ENCODE data around the gene TMEM59. TPM values are rescaled to one million over a fixed set of nuclear protein-coding genes. Genes with fewer than 3 reads are reported as not detected.
"Not testable (repeated sequence)": the region's sequence is repeated elsewhere in the genome, so short reads cannot be mapped to it uniquely, and the experiment has no call there.

The TMEM59 gene
- total RNA-seq (100 to 1,000 TPM; 294 to 356 TPM), polyA plus RNA-seq (100 to 1,000 TPM; 266 to 317 TPM)
- long read RNA-seq, donor 1, full-length matches to known transcripts, result 546 of 830 reads
- long read RNA-seq, donor 1, partial matches to known transcripts, result 4 of 830 reads
- long read RNA-seq, donor 1, other reads (novel, unspliced or antisense), result 280 of 830 reads
- long read RNA-seq, donor 2, full-length matches to known transcripts, result 119 of 196 reads
- long read RNA-seq, donor 2, partial matches to known transcripts, result 2 of 196 reads
- long read RNA-seq, donor 2, other reads (novel, unspliced or antisense), result 75 of 196 reads

- 0% methylated on average over 59 of the region's 59 CpGs for WGBS, 2 donors
- Histone ChIP-seq H3K4me1 (ENCODE audit: control insufficient read depth in 1 of 2, insufficient read depth in 2 of 2, low read length in 2 of 2) (peaks cover 0 to 1% of the 10 kb centered on the region in 2 donors), H3K36me3 (ENCODE audit: control insufficient read depth in 1 of 2, insufficient read depth in 2 of 2, low read length in 1 of 2) (no peaks in the 10 kb centered on the region), H3K27ac (ENCODE audit: low read depth in 1 of 2, low read length in 2 of 2) (peak within 1 kb of the TSS; percentile 3 to 99), H3K9me3 (ENCODE audit: control insufficient read depth, low read length) (no peaks in the 10 kb centered on the region), H3K4me3 (ENCODE audit: low read length in 2 of 2) (peak within 1 kb of the TSS; percentile 79 to 82), H3K27me3 (ENCODE audit: control insufficient read depth in 1 of 2, insufficient read depth in 2 of 2, low read length in 1 of 2) (no peaks in the 10 kb centered on the region)
- DNase-seq (peak; percentile 99), ATAC-seq (ENCODE audit: low FRiP score) (peak; percentile 98)
- intact Hi-C loops (cut with DNase I), result loop anchor here in 1 of 2 donors (5.0 to 10.0 kb wide), 3 partner anchors 106 to 432 kb away; partner anchors contain the start of genes IFT25, LRRC42 and YIPF1
Measured at GRCh38 chr1:54052934-54053744, at the start of gene TMEM59, which contains the start of gene TCEANC2. Gene TMEM59, minus strand, starts transcription at chr1:54053204. Its CDS starts 16 bp downstream, at chr1:54053188. Gene TCEANC2, plus strand, starts transcription at chr1:54053608. Its CDS starts 815 bp downstream, at chr1:54054423.

GRCh38 chr1:54100500-54100899, 47.5 kb upstream of the TMEM59 start:
- Histone ChIP-seq H3K27ac (ENCODE audit: low read depth in 1 of 2, low read length in 2 of 2) (no peak overlapping the region), H3K4me1 (ENCODE audit: control insufficient read depth in 1 of 2, insufficient read depth in 2 of 2, low read length in 2 of 2) (no peaks in the 10 kb centered on the region), H3K36me3 (ENCODE audit: control insufficient read depth in 1 of 2, insufficient read depth in 2 of 2, low read length in 1 of 2) (peaks cover 0 to 3% of the 10 kb centered on the region in 2 donors), H3K4me3 (ENCODE audit: low read length in 2 of 2) (no peak overlapping the region), H3K9me3 (ENCODE audit: control insufficient read depth, low read length) (no peaks in the 10 kb centered on the region), H3K27me3 (ENCODE audit: control insufficient read depth in 1 of 2, insufficient read depth in 2 of 2, low read length in 1 of 2) (no peaks in the 10 kb centered on the region)
- ATAC-seq (ENCODE audit: low FRiP score) (no peak), DNase-seq (no peak)
- intact Hi-C loops (cut with DNase I), result no loop called here
- WGBS, 2 donors, result 59 to 64% methylated on average over 2 of the region's 2 CpGs

GRCh38 chr1:54099061-54099610, 46.1 kb upstream of the TMEM59 start:
- no peak for ATAC-seq (ENCODE audit: low FRiP score)
- no peak overlapping the region for H3K27ac ChIP-seq (ENCODE audit: low read depth in 1 of 2, low read length in 2 of 2)
- WGBS, 2 donors, result 86% methylated on average over 6 of the region's 6 CpGs
- no peak overlapping the region for H3K4me3 ChIP-seq (ENCODE audit: low read length in 2 of 2)
- H3K9me3 ChIP-seq (ENCODE audit: control insufficient read depth, low read length), result no peaks in the 10 kb centered on the region
- H3K4me1 ChIP-seq (ENCODE audit: control insufficient read depth in 1 of 2, insufficient read depth in 2 of 2, low read length in 2 of 2), result no peaks in the 10 kb centered on the region
- intact Hi-C loops (cut with DNase I), result no loop called here
- DNase-seq, result no peak
- H3K36me3 ChIP-seq (ENCODE audit: control insufficient read depth in 1 of 2, insufficient read depth in 2 of 2, low read length in 1 of 2), result peaks cover 0 to 3% of the 10 kb centered on the region in 2 donors
- H3K27me3 ChIP-seq (ENCODE audit: control insufficient read depth in 1 of 2, insufficient read depth in 2 of 2, low read length in 1 of 2), result no peaks in the 10 kb centered on the region

- ATAC-seq (ENCODE audit: low FRiP score), result no peak
- intact Hi-C loops (cut with DNase I), result no loop called here
Measured at GRCh38 chr1:54096877-54097240, 43.9 kb upstream of the TMEM59 start.

GRCh38 chr1:54096227-54096876, 43.3 kb upstream of the TMEM59 start:
- no peak overlapping the region for H3K4me3 ChIP-seq (ENCODE audit: low read length in 2 of 2)
- WGBS, 2 donors, result 87% methylated on average over 25 of the region's 25 CpGs
- H3K36me3 ChIP-seq (ENCODE audit: control insufficient read depth in 1 of 2, insufficient read depth in 2 of 2, low read length in 1 of 2), result no peaks in the 10 kb centered on the region
- H3K27ac ChIP-seq (ENCODE audit: low read depth in 1 of 2, low read length in 2 of 2), result no peak overlapping the region
- DNase-seq, result no peak
- no peak for ATAC-seq (ENCODE audit: low FRiP score)
- no peaks in the 10 kb centered on the region for H3K4me1 ChIP-seq (ENCODE audit: control insufficient read depth in 1 of 2, insufficient read depth in 2 of 2, low read length in 2 of 2)
- intact Hi-C loops (cut with DNase I), result no loop called here
- no peaks in the 10 kb centered on the region for H3K27me3 ChIP-seq (ENCODE audit: control insufficient read depth in 1 of 2, insufficient read depth in 2 of 2, low read length in 1 of 2)
- no peaks in the 10 kb centered on the region for H3K9me3 ChIP-seq (ENCODE audit: control insufficient read depth, low read length)

More at GRCh38 chr1:54096877-54097240, 43.9 kb upstream of the TMEM59 start:
- Histone ChIP-seq H3K4me3 (ENCODE audit: low read length in 2 of 2) (no peak overlapping the region), H3K9me3 (ENCODE audit: control insufficient read depth, low read length) (no peaks in the 10 kb centered on the region), H3K36me3 (ENCODE audit: control insufficient read depth in 1 of 2, insufficient read depth in 2 of 2, low read length in 1 of 2) (no peaks in the 10 kb centered on the region), H3K27ac (ENCODE audit: low read depth in 1 of 2, low read length in 2 of 2) (no peak overlapping the region), H3K4me1 (ENCODE audit: control insufficient read depth in 1 of 2, insufficient read depth in 2 of 2, low read length in 2 of 2) (no peaks in the 10 kb centered on the region), H3K27me3 (ENCODE audit: control insufficient read depth in 1 of 2, insufficient read depth in 2 of 2, low read length in 1 of 2) (no peaks in the 10 kb centered on the region)
- DNase-seq, result no peak
- WGBS, 2 donors, result 76 to 77% methylated on average over 7 of the region's 7 CpGs

GRCh38 chr1:54095546-54096226, 42.7 kb upstream of the TMEM59 start:
- no peaks in the 10 kb centered on the region for H3K9me3 ChIP-seq (ENCODE audit: control insufficient read depth, low read length)
- no peaks in the 10 kb centered on the region for H3K36me3 ChIP-seq (ENCODE audit: control insufficient read depth in 1 of 2, insufficient read depth in 2 of 2, low read length in 1 of 2)
- ATAC-seq (ENCODE audit: low FRiP score) (no peak), DNase-seq (no peak)
- intact Hi-C loops (cut with DNase I), result no loop called here
- no peaks in the 10 kb centered on the region for H3K4me1 ChIP-seq (ENCODE audit: control insufficient read depth in 1 of 2, insufficient read depth in 2 of 2, low read length in 2 of 2)
- no peak overlapping the region for H3K4me3 ChIP-seq (ENCODE audit: low read length in 2 of 2)
- 60 to 63% methylated on average over 8 of the region's 8 CpGs for WGBS, 2 donors
- H3K27me3 ChIP-seq (ENCODE audit: control insufficient read depth in 1 of 2, insufficient read depth in 2 of 2, low read length in 1 of 2), result no peaks in the 10 kb centered on the region
- no peak overlapping the region for H3K27ac ChIP-seq (ENCODE audit: low read depth in 1 of 2, low read length in 2 of 2)

GRCh38 chr1:54094730-54095105, 41.7 kb upstream of the TMEM59 start:
- H3K36me3 ChIP-seq (ENCODE audit: control insufficient read depth in 1 of 2, insufficient read depth in 2 of 2, low read length in 1 of 2); DNase-seq; H3K27ac ChIP-seq (ENCODE audit: low read depth in 1 of 2, low read length in 2 of 2); H3K27me3 ChIP-seq (ENCODE audit: control insufficient read depth in 1 of 2, insufficient read depth in 2 of 2, low read length in 1 of 2); H3K9me3 ChIP-seq (ENCODE audit: control insufficient read depth, low read length); ATAC-seq (ENCODE audit: low FRiP score); intact Hi-C loops (cut with DNase I); H3K4me1 ChIP-seq (ENCODE audit: control insufficient read depth in 1 of 2, insufficient read depth in 2 of 2, low read length in 2 of 2); H3K4me3 ChIP-seq (ENCODE audit: low read length in 2 of 2): not testable (repeated sequence)
- WGBS, 2 donors, result 43 to 49% methylated on average over 1 of the region's 1 CpG

Measured in aorta (tissue), 5 donors.